ENCODE results near the gene TSSC4. TPM values are rescaled to one million over a fixed set of nuclear protein-coding genes. Genes with fewer than 3 reads are reported as not detected.

The TSSC4 gene
- total RNA-seq, 6 donors from 2014 or later = 28.9 to 69.4 (median 50.3) TPM

DNA sequence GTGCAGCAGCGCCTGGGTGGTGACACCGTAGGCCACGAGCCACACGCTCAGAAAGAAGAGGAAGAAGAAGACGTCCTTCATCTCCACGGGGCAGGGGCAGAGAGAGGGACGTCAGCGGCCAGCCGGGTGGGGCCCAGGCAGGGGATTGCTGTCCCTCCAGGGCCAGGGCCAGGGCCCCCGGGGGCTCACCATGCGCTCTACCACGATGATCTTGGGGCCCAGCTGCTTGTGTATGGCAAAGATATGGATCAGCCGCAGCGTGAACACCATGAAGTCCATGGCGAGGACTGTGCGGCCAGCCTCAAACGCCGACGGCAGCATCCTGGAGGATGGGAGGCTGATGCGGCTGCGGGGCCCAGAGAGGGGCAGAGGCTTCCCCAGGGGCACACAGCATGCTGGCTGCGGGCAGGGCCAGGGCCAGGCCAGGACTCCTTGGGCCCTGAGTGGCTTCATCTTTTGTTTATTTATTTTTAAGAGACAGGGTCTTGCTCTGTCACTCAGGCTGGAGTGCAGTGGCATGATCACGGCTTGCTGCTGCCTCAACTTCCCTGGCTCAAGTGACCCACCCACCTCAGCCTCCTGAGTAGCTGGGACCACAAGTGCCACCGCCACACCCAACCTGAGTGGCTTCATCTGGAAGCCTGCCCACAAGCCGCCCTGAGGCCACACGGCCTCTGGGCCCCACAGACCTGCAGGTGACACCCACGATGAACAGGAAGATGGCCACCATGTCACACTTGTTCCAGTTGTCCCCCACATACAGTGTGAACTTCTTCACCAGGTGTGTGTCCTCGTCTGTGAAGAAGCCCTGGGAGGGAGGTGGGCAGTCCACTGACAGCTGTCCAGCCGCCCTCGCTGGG, 11.1 kb downstream of the TSSC4 start:
- Histone ChIP-seq H3K27ac (no peak overlapping the region), H3K9me3 (no peaks in the 10 kb centered on the region), H3K36me3 (no peaks in the 10 kb centered on the region), H3K4me3 (no peak overlapping the region), H3K4me1 (no peaks in the 10 kb centered on the region), H3K27me3 (peaks cover 0 to 5% (median 0%) of the 10 kb centered on the region in 4 donors)
- 77% methylated on average over 18 to 24 of the region's 30 CpGs for WGBS, 2 donors
- TF ChIP-seq, protein P1, sequence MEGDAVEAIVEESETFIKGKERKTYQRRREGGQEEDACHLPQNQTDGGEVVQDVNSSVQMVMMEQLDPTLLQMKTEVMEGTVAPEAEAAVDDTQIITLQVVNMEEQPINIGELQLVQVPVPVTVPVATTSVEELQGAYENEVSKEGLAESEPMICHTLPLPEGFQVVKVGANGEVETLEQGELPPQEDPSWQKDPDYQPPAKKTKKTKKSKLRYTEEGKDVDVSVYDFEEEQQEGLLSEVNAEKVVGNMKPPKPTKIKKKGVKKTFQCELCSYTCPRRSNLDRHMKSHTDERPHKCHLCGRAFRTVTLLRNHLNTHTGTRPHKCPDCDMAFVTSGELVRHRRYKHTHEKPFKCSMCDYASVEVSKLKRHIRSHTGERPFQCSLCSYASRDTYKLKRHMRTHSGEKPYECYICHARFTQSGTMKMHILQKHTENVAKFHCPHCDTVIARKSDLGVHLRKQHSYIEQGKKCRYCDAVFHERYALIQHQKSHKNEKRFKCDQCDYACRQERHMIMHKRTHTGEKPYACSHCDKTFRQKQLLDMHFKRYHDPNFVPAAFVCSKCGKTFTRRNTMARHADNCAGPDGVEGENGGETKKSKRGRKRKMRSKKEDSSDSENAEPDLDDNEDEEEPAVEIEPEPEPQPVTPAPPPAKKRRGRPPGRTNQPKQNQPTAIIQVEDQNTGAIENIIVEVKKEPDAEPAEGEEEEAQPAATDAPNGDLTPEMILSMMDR (IDR thresholded peaks at IDR 0.05) = no peak
- TF ChIP-seq POLR2A (IDR thresholded peaks at IDR 0.05) = no peak
- no peak for TF ChIP-seq POLR2AphosphoS5 (IDR thresholded peaks at IDR 0.05)
- no peak for TF ChIP-seq EP300 (IDR thresholded peaks at IDR 0.05)
- ATAC-seq (ENCODE audit: low FRiP score in 2 of 2) = no peak
- DNase-seq = peak in 1 of 2 donors; percentile 72

DNA sequence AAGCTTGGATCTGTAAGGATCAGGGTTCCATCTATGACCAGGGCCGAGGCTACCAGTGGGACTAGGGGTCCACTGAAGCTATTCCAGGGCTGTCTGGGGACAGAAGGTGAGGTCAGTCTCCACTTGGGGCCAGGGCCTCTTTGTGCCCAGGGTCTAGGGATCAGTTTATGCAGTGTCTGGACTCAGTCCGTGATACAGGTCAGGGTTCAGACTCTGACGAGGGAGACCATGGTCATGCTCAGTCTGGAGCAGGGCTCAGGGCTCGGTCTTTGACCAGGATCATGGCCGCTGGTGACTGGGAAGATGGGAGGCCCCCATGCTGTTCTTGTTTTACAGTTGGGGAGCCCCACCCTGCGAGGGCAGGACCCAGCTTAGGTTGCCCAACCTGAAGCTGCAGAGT, 11.8 kb downstream of the TSSC4 start:
- TF ChIP-seq POLR2A (IDR thresholded peaks at IDR 0.05) (no peak), EP300 (IDR thresholded peaks at IDR 0.05) (no peak), POLR2AphosphoS5 (IDR thresholded peaks at IDR 0.05) (no peak)
- TF ChIP-seq, protein P1 (IDR thresholded peaks at IDR 0.05) = no peak
- Histone ChIP-seq H3K27me3 (peaks cover 0 to 5% (median 0%) of the 10 kb centered on the region in 4 donors), H3K4me3 (no peak overlapping the region), H3K4me1 (no peaks in the 10 kb centered on the region), H3K36me3 (no peaks in the 10 kb centered on the region), H3K9me3 (no peaks in the 10 kb centered on the region), H3K27ac (no peak overlapping the region)
- WGBS, 2 donors = 60 to 97% methylated on average over 2 to 6 of the region's 6 CpGs
- ATAC-seq (ENCODE audit: low FRiP score in 2 of 2) = no peak
- no peak for DNase-seq

DNA sequence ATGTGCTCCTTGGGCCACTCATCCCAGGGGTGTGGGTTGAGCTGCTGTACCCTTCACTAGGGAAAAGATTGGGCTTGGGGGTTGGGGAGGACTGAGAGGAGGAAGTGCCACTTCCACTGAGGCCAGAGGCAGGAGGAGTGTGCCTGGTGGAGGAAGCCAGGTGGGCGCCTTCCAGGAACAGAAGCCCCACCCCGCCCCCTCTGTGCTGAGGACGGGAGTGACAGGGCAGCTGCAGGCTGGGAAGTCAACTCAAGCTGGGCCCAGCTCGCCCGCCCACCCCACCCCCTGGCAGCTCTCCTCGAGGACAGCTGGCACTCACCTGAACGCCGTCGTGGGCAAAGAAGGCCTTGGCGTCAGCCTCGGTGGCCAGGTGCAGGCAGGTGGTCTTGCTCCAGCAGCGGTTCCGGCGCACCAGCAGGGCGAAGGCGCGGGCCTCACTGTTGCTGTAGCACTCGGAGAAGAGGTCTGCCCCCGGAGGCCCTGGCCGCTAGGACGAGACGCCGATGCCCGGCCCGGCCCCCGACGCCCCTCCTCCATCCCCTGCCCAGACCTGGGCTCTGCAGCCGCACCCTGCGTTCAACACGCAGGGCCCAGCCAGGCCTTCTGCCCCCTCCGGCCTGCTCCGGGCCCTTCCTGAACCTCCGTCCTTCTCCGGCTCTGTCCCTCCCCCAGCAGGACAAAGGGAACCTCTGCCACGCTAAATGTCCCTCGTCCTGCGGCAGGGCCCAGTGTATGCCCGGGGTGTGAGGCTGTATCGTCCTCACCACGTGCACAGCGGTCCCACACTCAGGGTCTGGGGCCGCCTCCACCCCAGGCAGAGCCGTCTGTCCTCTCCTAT, 13.4 kb downstream of the TSSC4 start:
- Histone ChIP-seq H3K27me3 (peaks cover 0 to 5% (median 0%) of the 10 kb centered on the region in 4 donors), H3K36me3 (no peaks in the 10 kb centered on the region), H3K4me3 (no peak overlapping the region), H3K4me1 (no peaks in the 10 kb centered on the region), H3K27ac (no peak overlapping the region), H3K9me3 (no peaks in the 10 kb centered on the region)
- ATAC-seq (ENCODE audit: low FRiP score in 2 of 2) = no peak
- DNase-seq = peak in 1 of 2 donors; percentile 83
- TF ChIP-seq POLR2AphosphoS5 (IDR thresholded peaks at IDR 0.05) = no peak
- TF ChIP-seq EP300 (IDR thresholded peaks at IDR 0.05) = no peak
- TF ChIP-seq, protein P1 (IDR thresholded peaks at IDR 0.05) = no peak
- no peak for TF ChIP-seq POLR2A (IDR thresholded peaks at IDR 0.05)
- WGBS, 2 donors = 84% methylated on average over 19 to 41 of the region's 43 CpGs

DNA sequence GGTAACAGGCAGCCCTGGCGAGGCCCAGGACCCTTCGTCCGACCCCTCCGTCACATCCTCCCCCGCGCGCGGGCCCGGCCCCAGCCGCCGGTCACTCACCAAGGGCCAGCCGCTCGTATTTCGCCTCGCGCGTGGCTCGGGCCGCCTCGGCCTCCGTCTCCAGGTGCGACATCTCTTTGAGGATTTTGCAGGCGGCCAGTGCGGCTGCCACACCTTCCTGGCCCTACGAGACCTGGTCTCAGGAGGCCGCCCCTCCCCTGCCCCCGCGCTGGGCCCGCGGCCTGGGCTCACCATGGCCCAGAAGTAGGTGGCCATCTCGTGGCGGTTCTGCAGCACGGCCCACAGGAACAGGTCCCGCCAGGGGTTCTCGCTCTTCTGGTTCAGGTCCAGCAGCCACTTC, 14.1 kb downstream of the TSSC4 start:
- H3K36me3 ChIP-seq = no peaks in the 10 kb centered on the region
- H3K4me3 ChIP-seq = no peak overlapping the region
- TF ChIP-seq, protein P1 (IDR thresholded peaks at IDR 0.05) = no peak
- TF ChIP-seq POLR2AphosphoS5 (IDR thresholded peaks at IDR 0.05) (no peak), POLR2A (IDR thresholded peaks at IDR 0.05) (no peak), EP300 (IDR thresholded peaks at IDR 0.05) (no peak)
- peaks cover 0 to 2% (median 2%) of the 10 kb centered on the region in 4 donors for H3K4me1 ChIP-seq
- peaks cover 0 to 5% (median 0%) of the 10 kb centered on the region in 4 donors for H3K27me3 ChIP-seq
- H3K9me3 ChIP-seq = no peaks in the 10 kb centered on the region
- 94% methylated on average over 30 to 34 of the region's 35 CpGs for whole genome bisulfite sequencing, 2 donors
- no peak overlapping the region for H3K27ac ChIP-seq
- ATAC-seq (ENCODE audit: low FRiP score in 2 of 2) (no peak), DNase-seq (peak in 1 of 2 donors; percentile 86)
